Measurements from ENCODE around the gene SIPA1L3.

DNA sequence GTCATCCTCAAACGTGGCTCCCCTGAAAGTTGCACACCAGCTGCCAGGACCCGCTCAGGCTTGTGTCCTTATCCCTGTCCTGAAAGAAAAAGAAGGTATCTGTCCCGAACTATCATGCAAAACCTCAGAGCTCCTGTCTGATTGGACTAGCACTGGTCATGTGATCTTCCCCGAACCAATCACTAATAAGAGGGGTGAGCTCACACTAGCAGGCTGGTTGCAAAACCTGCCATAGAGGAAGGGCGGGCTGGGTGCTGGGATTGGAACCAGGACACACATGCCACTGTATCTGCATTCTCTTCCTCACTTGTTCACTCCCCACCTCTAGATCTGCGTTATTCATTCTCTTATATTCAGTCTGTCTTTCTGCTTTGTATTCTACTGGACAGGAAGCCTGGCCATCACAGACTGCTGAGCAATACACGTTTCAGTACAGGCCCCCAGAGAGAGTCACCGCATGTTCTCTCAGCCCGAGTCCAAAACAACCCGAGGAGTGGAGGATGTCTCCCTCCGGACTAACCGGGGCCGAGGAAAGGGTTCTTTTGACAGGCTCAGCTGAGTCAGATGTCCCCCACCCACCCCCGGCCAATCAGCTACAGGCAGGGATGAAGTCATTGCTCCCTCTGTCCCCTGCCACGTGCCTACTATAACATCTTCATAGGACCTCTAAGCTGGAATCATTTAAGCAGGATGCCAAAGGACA is 97.7 kb downstream of the SIPA1L3 start:
- TF ChIP-seq CTCF (conservative IDR thresholded peaks at IDR 0.05 in 1 of 2, IDR thresholded peaks at IDR 0.05 in 1 of 2; ENCODE audit: extremely low read depth in 1 of 2, insufficient read depth in 1 of 2, low read depth in 1 of 2, low read length in 2 of 2), result no peak
- no peak for TF ChIP-seq EZH2 (IDR thresholded peaks at IDR 0.05; ENCODE audit: borderline replicate concordance, low read length)

Measured in mammary epithelial cell (primary cell).